GM18858 (cell line): ENCODE results near the gene KSR1.

Experiments used
- ATAC-seq: cut with Tn5 transposase; IDR thresholded peaks from one replicate; pipeline ENCODE4 v1.9.1; 2021; ENCODE audit not compliant: unreplicated experiment

Gene KSR1

DNA sequence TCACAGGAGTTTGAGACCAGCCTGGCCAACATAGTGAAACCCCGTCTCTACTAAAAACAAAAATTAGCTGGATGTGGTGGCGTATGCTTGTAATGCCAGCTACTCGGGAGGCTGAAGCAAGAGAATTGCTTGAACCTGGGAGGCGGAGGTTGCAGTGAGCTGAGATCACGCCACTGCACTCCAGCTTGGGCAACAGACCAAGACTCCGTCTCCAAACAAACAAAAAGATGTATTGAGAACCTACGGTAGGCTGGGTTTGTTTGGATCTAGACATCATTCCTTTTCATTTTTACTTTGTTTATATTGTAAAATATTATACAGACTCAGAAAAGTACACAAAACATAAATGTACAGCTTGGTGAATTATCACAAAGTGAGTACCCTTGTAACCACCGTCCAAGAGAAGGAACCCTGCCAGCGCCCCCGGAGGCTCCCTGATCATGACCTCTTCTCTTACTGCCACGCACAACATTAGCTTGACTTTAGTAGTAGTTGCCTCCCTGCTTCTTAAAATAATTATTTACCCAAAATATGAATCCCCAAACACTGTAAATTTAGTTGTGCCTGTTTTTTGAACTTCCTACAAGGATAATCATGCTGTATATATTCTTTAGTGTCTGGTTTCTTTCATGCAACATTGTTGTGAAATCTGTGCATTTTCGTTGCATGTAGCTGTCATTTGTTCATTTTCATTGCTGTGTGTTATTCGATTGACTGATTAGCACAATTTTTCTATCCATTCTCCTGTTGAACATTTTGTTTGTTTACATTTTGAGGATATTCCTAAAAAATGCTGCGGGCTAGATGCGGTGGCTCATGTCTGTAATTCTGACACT, 56.5 kb downstream of the KSR1 start:
- ATAC-seq, result no peak

GRCh38 chr17:27513849-27514248, 57.6 kb downstream of the KSR1 start:
- ATAC-seq, result no peak

GRCh38 chr17:27514595-27515413, 58.6 kb downstream of the KSR1 start:
- no peak for ATAC-seq

GRCh38 chr17:27518048-27518447, 61.8 kb downstream of the KSR1 start:
- ATAC-seq, result no peak

DNA sequence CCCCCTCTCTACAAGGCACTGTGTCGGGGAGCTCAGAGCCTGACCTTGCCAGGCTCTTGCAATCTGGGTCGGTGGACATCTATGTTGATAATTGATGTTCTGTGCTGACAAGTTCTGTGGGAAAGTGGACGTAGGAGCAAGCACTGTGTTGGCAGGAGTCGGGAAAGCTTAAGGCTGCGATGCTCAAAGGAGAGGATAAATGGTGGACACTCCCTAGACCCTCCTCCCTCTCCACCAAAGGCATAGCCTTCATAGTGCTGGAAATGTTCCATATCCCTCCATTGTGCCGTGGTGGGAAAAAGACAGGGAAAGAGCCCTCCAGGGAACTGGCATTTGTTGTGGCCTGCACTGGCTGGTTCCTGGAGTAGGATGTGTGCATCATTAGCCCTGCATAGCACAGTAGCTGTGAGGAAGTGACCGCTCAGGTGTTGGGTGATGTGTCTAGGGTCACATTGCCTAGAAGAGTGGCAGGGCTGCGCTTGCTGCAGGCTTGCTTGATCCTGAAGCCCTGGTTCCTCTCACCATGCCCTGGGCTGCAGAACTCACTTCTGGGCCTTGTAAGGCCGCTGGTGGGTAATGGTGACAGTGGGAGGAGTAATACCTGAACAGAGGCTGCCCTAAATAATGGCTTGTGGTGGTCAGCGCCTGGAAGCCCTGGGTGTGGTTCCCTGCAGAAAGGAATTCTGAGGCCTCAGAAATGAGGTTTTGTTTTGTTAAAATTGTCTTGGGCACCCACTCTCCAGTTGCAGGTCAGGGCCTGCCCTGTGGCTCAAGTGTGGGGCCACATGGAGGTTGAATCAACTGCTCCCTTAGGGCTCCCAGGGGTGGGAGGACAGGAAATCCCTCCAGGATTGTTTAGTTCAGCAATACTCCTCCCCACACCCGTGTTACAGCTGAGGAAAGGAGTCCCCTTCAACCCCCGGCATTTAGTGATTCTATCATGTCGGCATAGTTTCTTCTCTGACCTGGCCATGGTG, 62.6 kb downstream of the KSR1 start:
- no peak for ATAC-seq

DNA sequence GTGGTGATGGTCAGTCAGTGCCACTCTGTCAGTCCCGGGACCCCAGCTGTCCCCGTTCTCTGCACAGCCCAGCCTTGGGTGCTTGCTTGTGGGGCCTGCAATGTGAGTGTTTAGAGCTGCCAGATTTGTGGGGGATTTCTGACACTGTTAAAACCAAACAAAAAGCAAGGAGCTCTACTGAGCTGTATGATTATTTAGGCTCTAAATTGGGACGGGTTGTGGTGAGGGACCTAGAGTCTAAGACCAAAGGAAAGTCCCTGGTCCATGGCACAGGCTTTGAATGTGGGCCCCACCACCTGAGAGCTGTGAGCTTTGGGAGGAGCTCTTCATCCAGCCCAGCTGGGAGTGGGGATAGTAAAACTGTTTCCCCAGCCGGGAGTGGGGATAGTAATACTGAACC, 63.3 kb downstream of the KSR1 start:
- ATAC-seq, result peak; percentile 45

DNA sequence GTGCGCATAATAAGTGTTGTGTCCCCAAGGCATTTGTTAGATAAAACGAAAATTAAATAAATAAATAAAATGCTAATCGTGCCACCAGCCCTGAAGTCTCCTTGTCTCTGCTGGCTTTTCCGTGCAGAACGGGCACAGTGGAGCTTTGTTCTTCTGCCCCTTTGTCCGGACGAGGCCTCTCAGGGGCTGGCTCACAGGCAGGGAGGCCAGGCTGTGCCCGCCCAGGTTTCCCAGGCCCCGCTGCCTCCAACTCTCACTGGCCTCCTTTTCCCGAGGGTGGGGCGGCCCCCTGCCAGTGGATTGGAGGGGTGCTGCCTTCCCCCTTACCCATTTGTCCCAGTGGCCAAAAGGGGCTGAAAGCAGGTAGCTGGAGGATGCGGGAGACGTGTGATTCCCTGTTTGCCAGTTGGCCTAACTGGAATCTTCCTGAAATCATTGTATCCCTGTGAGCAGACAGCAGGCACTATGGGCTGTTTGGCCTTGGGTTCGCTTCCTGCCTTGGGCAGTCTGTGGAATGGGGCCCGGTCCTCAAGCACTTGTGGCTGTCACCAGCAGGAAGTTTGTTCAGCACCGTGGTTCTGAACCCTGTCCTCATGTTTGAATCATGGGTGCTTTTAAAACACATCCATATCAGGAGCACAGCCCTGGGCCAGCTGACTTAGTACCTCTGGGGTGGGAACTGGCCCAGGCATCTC, 64.4 kb downstream of the KSR1 start:
- ATAC-seq, result no peak

DNA sequence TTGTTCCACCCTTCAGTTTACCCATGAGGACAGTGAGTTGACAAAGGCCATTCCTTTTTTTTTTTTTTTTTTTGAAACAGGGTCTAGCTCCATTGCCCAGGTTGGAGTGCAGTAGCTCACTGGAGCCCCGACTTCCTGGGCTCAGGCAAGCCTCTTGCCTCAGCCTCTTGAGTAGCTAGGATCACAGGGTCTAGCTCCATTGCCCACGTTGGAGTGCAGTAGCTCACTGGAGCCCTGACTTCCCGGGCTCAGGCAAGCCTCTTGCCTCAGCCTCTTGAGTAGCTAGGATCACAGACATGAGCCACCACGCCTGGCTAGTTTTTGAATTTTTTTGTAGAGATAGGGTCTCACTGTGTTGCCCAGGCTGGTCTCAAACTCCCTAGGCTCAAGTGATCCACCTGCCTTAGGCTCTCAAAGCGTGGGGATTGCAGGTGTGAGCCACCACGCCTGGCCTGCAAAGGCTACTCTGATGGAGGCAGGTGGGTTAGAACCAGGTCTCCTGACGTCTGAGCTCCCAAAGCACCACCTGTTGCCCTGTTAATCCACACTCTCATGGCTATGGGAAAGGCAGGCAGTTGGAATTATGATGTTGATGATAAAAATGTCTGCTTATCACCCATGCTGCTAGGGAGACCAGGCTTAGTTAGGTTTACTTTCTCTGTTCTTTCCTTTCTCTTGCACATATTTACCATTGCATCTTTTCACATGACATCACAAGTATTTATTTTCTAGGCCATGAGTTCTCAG, 65.2 kb downstream of the KSR1 start:
- no peak for ATAC-seq

DNA sequence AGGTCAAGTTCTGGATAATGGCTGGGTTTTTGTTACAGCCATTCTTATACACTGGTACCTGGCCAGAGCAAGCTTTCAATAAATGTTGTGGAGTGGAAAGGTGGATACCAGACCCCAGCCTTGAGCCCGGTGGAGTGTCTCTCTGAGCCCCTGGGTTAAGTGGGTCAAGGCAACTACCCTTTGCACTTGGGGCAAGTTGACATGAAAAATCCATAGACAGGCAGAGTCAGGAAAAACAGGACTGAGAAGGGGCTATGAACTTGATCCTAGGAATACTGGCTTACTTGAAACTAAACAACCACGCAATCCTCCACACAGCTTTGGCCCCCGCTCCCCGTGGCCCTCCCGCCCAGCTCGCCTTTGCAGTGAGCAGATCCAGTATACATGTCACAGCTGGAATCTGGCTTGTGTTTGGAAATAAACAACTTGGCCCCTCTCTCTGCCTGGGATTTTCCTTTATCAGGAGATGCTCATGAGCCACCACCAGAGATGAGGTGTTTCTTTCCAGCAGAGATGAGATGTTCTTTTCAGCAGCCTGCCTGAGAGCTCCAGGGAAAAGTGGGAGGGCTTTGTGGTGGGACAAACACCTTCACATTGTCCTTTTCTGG, 65.9 kb downstream of the KSR1 start:
- no peak for ATAC-seq

DNA sequence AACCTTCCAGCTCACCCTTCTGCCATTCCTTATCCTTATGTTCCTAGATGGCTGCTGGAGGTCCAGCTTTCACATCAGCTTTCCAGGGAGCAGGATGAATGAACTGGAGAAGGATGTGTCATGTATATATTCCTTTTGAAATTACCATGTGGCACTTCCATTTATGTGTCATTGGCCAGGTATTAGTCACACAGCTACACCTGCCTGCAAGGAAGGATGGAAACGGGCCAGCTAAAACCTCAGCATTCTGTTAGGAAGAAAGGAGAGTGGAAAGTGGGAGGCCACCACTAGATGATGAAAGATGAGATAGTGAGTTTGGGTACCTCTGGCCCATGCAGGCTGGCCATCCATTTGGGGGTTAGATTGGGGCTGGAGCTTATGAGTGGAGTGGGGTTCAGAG, 67.5 kb downstream of the KSR1 start:
- no peak for ATAC-seq

DNA sequence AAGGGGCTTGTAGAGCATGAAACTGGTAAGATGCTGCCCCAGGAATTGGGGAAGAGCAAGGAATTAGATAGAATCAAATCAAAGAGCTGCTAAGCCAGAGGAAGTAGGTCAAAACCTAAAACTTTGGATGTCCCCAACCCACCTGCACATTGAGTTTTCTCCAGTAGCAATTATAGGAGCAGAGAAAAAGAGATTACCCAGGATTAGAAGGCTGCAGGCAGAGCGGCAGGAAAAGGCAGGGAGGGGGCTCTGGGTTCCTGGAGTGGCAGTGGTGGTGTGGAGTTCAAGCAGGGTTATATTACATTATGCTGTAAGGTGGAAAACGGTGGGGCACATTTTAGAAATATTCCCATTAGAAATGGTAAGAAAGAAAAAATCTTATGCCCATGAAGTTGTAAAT, 68.3 kb downstream of the KSR1 start:
- no peak for ATAC-seq

DNA sequence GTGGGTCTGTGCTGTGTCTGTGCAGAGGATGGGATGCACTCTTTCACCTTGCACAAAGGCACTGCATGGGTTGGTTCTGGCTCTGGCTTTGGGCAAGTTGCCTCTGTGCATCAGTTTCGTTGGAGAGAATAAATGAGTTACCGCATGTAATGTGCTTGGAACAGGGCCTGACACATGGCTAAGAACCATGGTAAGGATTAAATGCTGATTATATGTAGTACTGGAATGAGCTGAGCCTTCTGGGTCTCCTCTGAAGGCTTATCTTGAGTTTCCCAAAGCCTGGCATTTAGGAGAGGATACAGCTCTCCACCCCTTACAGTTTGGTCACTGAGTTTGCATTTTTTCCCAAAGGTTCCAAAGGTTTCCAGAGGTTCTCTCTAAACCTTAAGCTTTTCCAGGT, 69.1 kb downstream of the KSR1 start:
- no peak for ATAC-seq

GRCh38 chr17:27525836-27526603, 69.8 kb downstream of the KSR1 start:
- ATAC-seq, result no peak

DNA sequence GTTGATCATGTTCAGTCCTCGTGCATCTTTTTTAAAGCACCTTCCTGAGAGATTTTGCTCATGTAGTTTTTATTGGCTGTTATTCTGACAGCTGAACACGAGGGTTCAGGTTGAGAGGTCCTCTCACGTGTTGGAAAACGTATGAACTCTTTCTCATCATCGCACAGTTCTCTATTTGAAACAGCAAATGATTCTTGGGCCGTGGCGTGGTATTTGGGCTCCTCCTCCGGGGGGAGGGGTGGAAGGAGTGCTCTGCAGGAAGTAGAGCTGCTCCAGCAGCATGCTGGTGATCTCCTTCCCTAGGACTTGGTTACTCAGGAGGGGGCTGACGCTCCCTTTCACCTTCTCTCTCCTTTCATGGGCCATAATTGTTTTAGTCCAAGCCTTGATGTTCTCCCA, 70.4 kb downstream of the KSR1 start:
- peak; percentile 70 for ATAC-seq

- ATAC-seq, result no peak
Observed at GRCh38 chr17:27529230-27529796, 73.1 kb downstream of the KSR1 start.

DNA sequence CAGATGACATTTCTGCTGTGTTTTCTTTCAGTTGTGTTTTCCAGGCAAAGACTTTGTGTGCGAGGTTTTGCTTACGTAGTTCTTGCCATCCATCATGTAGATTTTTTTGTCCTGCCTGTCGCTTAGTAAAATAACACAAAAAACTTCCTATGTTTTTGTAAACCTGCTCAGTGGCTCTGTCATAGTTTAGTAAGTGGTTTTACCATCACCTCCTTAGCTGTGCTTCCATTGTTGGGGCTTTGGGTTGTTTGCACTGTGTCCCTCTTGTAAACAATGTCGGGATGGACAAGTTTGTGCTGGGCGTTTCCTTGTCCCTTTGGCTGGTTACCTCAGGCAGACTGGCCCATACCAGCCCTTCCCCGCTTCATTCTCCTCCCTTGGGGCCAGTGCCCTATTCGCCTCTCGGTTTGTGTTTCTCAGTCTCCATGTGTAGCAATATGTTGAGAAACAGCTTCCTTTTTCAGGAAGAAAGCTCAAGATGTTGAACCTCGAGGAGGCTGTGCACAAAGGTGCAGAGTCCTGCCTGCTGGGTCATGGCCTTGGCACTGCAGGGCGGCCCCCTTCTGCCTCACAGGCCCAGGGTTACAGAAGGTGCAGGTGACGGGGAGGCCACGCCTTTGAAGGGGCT, 74.6 kb downstream of the KSR1 start:
- ATAC-seq, result no peak

DNA sequence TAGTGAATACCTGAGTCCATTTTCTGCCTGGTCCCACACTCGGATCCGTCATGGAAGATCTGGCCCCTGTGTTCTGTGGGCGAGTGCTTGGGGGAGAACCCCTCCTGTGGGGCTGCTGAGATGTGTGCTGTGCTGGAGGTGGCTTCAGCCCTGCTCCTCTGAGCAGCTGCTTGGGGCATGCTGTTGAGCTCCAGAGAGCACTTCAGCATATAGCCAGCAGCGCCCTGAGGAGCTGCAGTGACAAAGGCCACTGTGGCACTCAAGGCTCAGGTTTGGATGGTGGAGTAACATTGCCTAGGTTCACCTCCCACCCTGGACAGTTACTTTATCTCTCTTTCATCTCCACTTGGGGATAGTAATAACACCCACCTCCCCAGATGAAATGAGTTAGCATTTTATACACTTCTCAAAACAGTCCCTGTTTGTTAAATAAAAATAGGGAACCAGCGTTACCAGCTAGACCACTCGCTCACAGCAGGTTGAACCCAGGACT, 75.3 kb downstream of the KSR1 start:
- ATAC-seq, result no peak
